OCI-LY7 (cell line): ENCODE data around the gene EIF5A.

Experiments used
- EZH2phosphoT487 ChIP-seq: fragments of 200-600 bp; sonication (generic); IDR thresholded peaks from 2 replicates; pipeline ENCODE4 v1.6.1; 2018; ENCODE audit warnings: low read depth, borderline replicate concordance, mild to moderate bottlenecking, mixed run types, antibody characterized with exemption, low read length, moderate library complexity, mixed read lengths
- TF ChIP-seq, protein P1 (sequence below): fragments of 200-600 bp; sonication (generic); conservative IDR thresholded peaks from 2 replicates; pipeline ENCODE4 v1.5.1; 2014; ENCODE audit warnings: mild to moderate bottlenecking, antibody characterized with exemption, low read length, moderate library complexity, mixed read lengths

DNA sequence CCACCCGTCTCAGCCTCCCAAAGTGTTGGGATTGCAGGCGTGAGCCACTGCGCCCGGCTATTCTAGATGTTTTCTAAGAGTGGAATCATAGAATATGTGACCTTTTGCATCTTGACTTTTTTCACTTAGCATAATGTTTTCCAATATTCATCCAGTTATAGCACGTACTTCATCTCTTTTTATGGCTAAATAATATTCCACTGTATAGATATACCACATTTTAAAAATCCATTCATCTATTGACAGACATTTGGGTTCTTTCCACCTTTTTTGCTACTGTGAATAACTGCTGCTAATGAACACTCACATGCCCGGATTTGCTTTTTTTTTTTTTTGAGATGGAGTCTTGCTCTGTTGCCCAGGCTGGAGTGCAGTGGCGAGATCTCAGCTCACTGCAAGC lies 3.2 kb upstream of the EIF5A start:
- TF ChIP-seq, protein P1, sequence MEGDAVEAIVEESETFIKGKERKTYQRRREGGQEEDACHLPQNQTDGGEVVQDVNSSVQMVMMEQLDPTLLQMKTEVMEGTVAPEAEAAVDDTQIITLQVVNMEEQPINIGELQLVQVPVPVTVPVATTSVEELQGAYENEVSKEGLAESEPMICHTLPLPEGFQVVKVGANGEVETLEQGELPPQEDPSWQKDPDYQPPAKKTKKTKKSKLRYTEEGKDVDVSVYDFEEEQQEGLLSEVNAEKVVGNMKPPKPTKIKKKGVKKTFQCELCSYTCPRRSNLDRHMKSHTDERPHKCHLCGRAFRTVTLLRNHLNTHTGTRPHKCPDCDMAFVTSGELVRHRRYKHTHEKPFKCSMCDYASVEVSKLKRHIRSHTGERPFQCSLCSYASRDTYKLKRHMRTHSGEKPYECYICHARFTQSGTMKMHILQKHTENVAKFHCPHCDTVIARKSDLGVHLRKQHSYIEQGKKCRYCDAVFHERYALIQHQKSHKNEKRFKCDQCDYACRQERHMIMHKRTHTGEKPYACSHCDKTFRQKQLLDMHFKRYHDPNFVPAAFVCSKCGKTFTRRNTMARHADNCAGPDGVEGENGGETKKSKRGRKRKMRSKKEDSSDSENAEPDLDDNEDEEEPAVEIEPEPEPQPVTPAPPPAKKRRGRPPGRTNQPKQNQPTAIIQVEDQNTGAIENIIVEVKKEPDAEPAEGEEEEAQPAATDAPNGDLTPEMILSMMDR, result no peak
- no peak for TF ChIP-seq EZH2phosphoT487
